ENCODE results near the gene SMPD3. TPM values are rescaled to one million over a fixed set of nuclear protein-coding genes. Genes with fewer than 3 reads are reported as not detected.

Gene SMPD3
- total RNA-seq, 1 donor from 2014 or later, result not detected

Other genes starting within 250 kb of the SMPD3 start
- gene ESRP2, start 212.4 kb downstream of the SMPD3 start, total RNA-seq, result 0.29 and 2.9 TPM in 2 replicates
- 46.9 TPM in 2 replicates for gene PLA2G15, start 203.1 kb downstream of the SMPD3 start, total RNA-seq
- 15.8 and 32.6 TPM in 2 replicates for gene SLC7A6, start 184.0 kb downstream of the SMPD3 start, total RNA-seq
- 11.4 and 11.5 TPM in 2 replicates for gene SLC7A6OS, start 137.6 kb downstream of the SMPD3 start, total RNA-seq
- gene PRMT7, start 137.5 kb downstream of the SMPD3 start, total RNA-seq, result 28.5 and 43.3 TPM in 2 replicates
- 25.0 and 32.6 TPM in 2 replicates for gene ZFP90, start 90.8 kb upstream of the SMPD3 start, total RNA-seq
- 0.53 and 8.6 TPM in 2 replicates for gene CDH3, start 196.8 kb upstream of the SMPD3 start, total RNA-seq

Measured in glomerular endothelial cell (primary cell).